22Rv1 (cell line): Measurements from ENCODE around the gene ASB15.

Experiments
- H3K27ac ChIP-seq: fragments of 450-650 bp; 2 replicates; pipeline ENCODE4 v1.5.1; 2017
- ZFX ChIP-seq: fragments of 450-650 bp; IDR thresholded peaks from 2 replicates; pipeline ENCODE4 v1.6.1; 2017; ENCODE audit warnings: antibody characterized with exemption, borderline replicate concordance
- TF ChIP-seq, protein P1 (sequence below): fragments of 450-650 bp; IDR thresholded peaks from 2 replicates; pipeline ENCODE4 v1.5.1; 2017; ENCODE audit warnings: mild to moderate bottlenecking

ASB15 gene

DNA sequence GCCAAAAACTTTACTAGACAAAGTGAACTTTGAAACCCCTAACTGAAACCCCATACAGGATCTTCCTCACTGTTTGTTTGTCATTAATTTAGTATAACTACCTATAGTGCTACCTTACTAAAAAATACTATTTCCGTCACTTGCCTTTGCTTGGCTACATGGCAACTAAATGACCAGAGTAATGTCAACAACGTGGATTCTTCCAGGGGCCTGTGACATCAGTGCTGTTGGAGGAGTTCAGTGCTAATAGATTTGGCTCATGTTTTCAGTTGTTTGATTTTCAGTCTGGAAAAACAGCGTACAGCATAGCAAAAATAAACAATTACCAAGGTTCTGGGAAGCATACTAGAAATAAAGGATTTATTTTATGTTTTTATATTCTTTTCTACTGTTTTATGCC is 3.0 kb upstream of the ASB15 start:
- H3K27ac ChIP-seq: no peak overlapping the region
- no peak for TF ChIP-seq ZFX
- TF ChIP-seq, protein P1, sequence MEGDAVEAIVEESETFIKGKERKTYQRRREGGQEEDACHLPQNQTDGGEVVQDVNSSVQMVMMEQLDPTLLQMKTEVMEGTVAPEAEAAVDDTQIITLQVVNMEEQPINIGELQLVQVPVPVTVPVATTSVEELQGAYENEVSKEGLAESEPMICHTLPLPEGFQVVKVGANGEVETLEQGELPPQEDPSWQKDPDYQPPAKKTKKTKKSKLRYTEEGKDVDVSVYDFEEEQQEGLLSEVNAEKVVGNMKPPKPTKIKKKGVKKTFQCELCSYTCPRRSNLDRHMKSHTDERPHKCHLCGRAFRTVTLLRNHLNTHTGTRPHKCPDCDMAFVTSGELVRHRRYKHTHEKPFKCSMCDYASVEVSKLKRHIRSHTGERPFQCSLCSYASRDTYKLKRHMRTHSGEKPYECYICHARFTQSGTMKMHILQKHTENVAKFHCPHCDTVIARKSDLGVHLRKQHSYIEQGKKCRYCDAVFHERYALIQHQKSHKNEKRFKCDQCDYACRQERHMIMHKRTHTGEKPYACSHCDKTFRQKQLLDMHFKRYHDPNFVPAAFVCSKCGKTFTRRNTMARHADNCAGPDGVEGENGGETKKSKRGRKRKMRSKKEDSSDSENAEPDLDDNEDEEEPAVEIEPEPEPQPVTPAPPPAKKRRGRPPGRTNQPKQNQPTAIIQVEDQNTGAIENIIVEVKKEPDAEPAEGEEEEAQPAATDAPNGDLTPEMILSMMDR: no peak

DNA sequence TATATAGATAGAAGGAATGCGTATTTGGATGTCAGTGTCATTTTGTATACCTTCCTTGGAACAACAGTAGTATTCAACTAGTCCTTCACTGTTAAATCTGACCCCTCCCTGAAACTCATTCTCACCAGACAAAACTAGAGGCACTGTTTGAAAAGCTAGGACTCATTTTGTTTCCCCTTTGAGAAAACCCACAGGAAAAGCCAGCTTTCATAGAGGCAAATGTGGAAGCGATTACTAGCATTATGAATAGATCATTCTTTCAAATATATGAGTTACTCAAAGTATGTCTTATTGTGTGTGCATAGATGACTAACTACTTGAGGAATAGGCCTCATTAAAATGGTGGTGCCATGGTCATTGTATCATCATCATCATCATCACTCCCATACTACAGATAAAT is 1.9 kb upstream of the ASB15 start:
- TF ChIP-seq ZFX: no peak
- TF ChIP-seq, protein P1: no peak

DNA sequence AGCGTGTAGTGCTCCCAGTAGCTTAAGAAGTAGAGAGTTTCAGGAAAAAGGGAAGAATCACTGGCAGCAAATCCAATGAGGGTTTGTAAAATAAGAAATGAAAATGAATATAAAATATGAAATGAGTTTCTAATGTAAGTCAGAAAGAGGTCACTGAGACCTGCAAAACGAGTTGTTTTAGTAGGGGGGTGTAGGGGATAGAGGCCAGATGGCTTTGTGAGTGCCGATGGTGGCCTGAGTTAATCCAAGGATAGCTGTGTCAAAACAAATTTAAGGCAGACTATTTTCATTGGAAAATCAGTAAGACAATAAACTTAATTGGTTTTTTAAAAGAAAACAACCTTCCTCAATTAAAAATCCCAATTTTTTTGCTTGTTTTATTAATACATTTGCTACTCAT is 745 bp upstream of the ASB15 start:
- TF ChIP-seq ZFX: no peak
- TF ChIP-seq, protein P1: no peak
- no peak overlapping the region for H3K27ac ChIP-seq

More for the DNA sequence above, 1.9 kb upstream of the ASB15 start:
- H3K27ac ChIP-seq: no peak overlapping the region

DNA sequence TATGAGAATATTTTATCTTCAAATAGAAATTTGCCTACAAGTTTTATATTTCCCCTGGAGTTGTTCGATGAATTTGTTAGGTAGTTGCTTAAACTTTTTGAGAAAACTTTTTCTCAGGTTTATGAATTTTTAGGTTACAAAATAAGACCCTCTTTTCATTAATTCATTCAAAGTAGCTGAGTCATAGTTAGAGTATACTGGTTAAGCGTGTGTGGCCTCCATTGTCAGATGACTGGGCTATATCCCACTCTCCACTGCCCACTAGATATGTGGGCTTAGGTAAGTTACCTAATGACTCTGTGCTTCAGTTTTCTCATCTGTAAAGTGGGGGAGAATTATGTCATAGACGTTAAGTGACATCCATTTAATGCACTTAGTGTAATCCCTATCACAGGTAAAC is 1.0 kb downstream of the ASB15 start:
- H3K27ac ChIP-seq: no peak overlapping the region
- TF ChIP-seq, protein P1: no peak
- no peak for TF ChIP-seq ZFX

DNA sequence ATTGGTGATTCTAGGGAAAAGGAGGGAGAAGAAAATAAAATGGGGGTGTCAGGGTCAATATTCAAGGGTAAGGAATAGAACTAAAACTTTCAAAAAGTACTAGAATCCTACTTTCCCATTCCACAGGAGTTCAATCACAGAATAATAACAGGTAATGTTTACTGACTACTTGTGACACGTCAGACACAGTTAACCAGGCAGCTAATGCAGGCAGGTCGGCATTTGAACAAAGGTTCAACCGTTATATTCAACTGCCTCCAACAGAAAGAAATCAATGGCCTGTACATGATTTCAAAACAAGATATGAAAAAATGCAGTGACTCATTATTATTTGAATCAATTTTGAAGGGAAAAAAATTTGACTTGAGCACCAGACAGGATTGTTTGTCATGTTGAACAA is 3.1 kb downstream of the ASB15 start:
- no peak overlapping the region for H3K27ac ChIP-seq
- TF ChIP-seq ZFX: no peak
- TF ChIP-seq, protein P1: no peak

DNA sequence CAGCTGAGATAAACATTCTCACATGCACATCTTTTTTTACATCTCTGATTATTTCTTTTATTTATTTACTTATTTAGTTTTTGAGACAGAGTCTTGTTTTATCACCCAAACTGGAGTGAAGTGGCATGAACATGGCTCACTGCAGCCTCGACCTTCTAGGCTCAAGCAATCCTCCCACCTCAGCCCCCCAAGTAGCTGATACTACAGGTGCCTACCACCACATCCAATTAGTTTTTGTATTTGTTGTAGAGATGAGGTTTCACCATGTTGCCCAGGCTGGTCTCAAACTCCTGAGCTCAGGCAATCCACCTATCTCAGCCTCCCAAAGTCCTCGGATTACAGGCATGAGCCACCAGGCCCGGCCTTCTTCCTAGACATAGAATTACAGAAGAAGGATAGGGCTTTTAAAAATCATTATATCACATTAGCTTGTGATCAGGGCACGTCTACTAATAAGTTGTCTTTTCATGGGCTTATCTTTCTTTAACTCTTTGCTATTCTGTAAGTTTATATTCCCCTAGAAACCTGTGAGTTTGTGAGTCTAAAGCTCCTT is 5.9 kb downstream of the ASB15 start:
- H3K27ac ChIP-seq: no peak overlapping the region
- TF ChIP-seq, protein P1: no peak
- TF ChIP-seq ZFX: no peak

DNA sequence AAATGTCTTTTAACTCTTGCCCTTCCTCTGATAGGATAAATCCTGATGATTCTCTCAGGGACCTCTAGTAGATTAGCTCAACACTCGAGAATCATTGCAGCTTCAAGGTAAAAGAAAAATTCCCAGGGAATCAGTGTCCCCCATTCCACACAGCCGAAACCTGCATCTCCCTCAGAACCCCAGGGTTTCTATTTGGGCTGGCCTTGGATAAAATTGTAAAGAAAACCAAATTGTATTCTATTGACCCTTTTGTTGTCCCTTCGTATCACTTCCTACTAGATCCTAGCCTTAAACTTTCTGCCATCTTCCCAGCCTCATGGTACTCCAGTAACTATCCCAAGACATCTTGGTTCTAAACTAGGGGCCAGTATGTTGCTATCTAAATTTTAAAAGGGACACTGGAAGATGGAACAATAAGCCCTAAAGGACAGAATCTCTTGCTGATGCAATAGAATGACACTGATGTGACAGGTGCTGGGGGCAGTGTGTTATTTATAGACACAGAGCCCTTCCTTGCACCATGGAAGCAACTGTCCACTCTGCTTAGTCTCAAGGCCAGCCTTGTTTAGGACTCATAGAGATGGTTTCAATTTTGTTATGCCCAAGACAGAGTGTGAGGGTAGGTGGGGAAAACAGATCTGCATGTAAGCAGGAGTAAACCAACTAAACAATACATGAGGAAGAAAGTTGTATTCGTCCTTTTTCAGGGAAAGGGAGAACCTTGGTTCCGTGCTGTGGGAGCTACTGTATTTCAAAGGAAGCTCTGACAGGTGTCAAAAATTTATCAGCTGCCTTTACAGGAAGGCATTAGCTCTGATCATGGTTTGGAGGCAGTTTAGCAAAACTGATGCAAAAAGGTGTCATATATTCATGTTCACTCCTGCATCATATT is 7.6 kb downstream of the ASB15 start:
- no peak overlapping the region for H3K27ac ChIP-seq
- TF ChIP-seq, protein P1: no peak
- TF ChIP-seq ZFX: no peak
